ENCODE measurements around the gene OAS3. TPM values are rescaled to one million over a fixed set of nuclear protein-coding genes. Genes with fewer than 3 reads are reported as not detected.
"Not testable (repeated sequence)": the region's sequence is repeated elsewhere in the genome, so short reads cannot be mapped to it uniquely, and the experiment has no call there.

The OAS3 gene
- total RNA-seq, 1 donor from 2014 or later: 33.6 TPM

DNA sequence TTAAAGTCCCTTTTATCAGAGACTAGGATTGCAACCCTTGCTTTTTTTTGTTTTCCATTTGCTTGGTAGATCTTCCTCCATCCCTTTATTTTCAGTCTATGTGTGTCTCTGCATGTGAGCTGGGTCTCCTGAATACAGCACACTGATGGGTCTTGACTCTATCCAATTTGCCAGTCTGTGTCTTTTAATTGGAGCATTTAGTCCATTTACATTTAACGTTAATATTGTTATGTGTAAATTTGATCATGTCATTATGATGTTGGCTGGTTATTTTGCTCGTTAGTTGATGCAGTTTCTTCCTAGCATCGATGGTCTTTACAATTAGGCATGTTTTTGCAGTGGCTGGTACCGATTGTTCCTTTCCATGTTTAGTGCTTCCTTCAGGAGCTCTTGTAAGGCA is 18.9 kb downstream of the OAS3 start:
- not testable (repeated sequence) for ATAC-seq

DNA sequence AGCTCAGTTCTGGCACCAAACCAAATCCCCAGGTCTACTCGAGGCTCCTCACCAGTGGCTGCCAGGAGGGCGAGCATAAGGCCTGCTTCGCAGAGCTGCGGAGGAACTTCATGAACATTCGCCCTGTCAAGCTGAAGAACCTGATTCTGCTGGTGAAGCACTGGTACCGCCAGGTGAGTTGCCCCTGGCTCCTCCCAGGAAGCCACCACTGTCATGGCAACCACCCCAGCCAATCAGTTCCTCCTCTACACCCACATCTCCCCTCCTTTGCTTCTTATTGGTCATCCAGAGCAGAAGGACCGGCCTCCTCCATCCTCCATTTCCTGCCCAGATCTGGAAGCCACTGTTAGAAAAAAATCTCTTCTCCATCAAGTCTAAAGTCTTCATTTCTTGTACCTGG is 22.8 kb downstream of the OAS3 start:
- peak; percentile 28 for ATAC-seq

DNA sequence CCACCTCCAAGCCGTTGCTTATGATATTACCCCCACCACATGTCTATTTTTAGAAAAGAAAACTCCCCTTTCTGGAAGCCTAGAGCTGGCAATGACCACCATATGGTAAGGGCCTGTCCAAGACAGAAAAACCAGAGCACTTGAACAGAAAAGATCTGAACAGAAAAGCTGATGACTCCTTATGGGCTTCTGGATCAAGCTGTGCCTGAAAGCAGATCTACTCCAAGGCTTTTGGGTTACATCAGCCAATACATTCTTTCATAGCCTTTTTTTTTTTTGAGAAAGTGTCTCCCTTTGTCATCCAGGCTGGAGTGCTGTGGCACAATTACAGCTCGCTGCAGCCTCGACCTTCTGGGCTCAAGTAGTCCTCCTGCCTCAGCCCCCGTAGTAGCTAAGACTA is 23.3 kb downstream of the OAS3 start:
- no peak for ATAC-seq

DNA sequence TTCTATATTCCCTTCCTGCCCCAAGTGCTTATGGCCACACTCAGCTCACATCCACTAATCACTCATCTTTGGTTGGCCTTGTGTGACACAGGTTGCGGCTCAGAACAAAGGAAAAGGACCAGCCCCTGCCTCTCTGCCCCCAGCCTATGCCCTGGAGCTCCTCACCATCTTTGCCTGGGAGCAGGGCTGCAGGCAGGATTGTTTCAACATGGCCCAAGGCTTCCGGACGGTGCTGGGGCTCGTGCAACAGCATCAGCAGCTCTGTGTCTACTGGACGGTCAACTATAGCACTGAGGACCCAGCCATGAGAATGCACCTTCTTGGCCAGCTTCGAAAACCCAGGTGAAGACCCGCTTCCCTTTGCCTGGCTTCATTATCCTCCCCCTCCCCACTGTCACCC is 24.3 kb downstream of the OAS3 start:
- ATAC-seq: no peak

DNA sequence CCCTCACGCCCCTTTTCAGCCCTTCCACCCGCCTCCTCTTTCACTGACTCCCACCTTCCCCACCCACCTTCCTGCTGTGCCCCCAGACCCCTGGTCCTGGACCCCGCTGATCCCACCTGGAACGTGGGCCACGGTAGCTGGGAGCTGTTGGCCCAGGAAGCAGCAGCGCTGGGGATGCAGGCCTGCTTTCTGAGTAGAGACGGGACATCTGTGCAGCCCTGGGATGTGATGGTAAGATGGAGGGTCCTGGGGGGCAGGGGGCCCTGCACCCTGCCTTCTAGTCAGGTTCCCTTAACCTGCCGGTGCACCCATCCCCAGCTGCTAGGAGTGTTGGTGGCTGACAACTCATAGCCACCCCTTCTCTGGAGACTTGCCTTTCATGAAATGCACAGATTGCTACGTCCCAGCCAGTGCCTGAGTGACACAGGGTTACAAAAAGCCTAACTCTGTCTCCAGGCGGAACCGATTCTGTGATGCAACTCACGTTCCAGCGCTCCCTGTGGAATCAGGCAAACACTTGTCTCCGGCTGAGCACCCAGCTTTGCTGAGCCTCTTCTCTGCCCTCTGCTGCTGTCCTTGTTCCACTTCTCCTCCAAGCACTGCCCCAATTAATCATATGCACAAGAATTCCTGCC is 25.1 kb downstream of the OAS3 start:
- no peak for ATAC-seq

DNA sequence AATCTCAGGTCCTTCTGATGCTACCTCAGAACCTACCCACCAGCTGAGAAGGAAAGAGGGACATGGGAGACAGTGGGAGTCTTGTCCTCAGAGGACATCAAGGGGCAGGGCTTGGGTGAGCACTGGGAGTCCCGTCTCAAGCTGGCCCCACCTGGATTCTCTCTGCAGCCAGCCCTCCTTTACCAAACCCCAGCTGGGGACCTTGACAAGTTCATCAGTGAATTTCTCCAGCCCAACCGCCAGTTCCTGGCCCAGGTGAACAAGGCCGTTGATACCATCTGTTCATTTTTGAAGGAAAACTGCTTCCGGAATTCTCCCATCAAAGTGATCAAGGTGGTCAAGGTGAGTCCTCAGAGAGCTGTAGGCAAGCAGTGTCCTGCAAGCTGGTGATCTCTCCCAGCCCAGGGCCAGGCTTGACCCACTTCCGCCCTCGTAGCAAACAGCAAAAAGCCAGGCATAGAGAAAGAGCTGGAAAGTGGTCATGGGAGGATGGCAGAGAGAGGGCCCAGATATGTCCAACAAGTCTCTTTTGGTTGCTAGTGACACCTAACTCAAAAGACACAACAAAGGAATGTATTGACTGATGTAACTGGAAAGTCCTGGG is 25.9 kb downstream of the OAS3 start:
- ATAC-seq: no peak

DNA sequence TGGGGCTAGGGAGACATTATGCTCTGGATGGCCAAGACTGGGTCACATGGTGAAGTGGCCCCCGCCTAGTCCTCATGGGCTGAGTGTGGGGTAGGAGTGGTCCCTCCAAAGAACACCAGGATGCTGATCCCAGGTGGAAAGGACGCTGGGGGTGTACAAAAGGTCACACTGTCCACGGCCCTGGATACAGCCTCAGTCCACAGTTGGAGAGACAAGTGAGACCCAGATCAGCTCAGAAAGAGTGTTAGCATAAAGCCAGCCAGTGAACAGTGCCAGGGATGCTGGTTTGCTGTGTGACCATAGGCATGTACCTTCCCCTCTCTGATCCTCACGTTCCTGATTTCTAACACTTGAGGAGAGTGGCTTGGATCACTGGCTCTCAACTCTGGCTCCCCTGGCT is 26.6 kb downstream of the OAS3 start:
- ATAC-seq: no peak

DNA sequence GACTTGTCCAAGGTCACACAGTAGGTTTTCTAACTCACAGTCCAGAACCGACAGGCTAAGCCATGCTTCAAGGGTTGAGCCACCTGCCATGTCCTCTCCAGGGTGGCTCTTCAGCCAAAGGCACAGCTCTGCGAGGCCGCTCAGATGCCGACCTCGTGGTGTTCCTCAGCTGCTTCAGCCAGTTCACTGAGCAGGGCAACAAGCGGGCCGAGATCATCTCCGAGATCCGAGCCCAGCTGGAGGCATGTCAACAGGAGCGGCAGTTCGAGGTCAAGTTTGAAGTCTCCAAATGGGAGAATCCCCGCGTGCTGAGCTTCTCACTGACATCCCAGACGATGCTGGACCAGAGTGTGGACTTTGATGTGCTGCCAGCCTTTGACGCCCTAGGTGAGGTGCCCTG is 27.4 kb downstream of the OAS3 start:
- no peak for ATAC-seq

DNA sequence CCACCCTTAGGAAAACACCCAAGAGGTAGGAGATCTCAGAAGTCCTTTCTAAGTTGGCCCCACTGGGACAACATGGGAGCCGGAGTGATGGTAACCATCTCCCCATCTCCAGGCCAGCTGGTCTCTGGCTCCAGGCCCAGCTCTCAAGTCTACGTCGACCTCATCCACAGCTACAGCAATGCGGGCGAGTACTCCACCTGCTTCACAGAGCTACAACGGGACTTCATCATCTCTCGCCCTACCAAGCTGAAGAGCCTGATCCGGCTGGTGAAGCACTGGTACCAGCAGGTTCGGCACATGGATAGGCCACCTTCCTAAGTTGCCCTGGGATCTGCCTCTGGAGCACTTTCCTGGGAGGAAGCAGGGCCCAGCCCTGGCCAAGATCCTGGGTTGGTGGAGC is 29.0 kb downstream of the OAS3 start:
- ATAC-seq: no peak

DNA sequence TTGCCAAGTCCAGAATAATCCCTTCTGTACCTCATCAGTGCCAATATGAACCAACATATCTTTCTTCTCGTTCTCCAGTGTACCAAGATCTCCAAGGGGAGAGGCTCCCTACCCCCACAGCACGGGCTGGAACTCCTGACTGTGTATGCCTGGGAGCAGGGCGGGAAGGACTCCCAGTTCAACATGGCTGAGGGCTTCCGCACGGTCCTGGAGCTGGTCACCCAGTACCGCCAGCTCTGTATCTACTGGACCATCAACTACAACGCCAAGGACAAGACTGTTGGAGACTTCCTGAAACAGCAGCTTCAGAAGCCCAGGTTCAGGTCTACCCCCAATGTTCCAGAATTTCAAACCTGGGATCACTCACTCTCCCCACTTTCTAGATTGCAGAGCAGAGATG is 29.6 kb downstream of the OAS3 start:
- ATAC-seq: no peak

DNA sequence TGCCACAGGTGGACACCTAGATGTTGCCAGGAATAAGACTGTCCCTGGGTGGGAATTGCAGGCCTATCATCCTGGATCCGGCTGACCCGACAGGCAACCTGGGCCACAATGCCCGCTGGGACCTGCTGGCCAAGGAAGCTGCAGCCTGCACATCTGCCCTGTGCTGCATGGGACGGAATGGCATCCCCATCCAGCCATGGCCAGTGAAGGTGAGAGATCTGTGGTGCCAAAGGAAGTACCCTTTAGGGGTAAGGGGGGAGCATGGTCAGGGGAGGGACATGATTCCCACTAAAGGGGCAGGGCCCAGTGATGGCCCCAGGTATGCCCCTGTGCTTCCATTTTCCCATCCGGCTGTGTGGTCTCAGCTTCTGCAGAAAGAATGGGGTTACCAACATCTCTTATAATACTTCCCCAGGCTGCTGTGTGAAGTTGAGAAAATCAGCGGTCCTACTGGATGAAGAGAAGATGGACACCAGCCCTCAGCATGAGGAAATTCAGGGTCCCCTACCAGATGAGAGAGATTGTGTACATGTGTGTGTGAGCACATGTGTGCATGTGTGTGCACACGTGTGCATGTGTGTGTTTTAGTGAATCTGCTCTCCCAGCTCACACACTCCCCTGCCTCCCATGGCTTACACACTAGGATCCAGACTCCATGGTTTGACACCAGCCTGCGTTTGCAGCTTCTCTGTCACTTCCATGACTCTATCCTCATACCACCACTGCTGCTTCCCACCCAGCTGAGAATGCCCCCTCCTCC is 31.5 kb downstream of the OAS3 start:
- ATAC-seq: no peak

DNA sequence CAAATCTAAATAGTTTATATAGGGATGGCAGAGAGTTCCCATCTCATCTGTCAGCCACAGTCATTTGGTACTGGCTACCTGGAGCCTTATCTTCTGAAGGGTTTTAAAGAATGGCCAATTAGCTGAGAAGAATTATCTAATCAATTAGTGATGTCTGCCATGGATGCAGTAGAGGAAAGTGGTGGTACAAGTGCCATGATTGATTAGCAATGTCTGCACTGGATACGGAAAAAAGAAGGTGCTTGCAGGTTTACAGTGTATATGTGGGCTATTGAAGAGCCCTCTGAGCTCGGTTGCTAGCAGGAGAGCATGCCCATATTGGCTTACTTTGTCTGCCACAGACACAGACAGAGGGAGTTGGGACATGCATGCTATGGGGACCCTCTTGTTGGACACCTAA is 32.1 kb downstream of the OAS3 start:
- ATAC-seq: no peak

DNA sequence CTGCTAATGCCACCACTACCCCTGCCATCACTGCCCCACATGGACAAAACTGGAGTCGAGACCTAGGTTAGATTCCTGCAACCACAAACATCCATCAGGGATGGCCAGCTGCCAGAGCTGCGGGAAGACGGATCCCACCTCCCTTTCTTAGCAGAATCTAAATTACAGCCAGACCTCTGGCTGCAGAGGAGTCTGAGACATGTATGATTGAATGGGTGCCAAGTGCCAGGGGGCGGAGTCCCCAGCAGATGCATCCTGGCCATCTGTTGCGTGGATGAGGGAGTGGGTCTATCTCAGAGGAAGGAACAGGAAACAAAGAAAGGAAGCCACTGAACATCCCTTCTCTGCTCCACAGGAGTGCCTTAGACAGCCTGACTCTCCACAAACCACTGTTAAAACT is 33.0 kb downstream of the OAS3 start:
- ATAC-seq: no peak

DNA sequence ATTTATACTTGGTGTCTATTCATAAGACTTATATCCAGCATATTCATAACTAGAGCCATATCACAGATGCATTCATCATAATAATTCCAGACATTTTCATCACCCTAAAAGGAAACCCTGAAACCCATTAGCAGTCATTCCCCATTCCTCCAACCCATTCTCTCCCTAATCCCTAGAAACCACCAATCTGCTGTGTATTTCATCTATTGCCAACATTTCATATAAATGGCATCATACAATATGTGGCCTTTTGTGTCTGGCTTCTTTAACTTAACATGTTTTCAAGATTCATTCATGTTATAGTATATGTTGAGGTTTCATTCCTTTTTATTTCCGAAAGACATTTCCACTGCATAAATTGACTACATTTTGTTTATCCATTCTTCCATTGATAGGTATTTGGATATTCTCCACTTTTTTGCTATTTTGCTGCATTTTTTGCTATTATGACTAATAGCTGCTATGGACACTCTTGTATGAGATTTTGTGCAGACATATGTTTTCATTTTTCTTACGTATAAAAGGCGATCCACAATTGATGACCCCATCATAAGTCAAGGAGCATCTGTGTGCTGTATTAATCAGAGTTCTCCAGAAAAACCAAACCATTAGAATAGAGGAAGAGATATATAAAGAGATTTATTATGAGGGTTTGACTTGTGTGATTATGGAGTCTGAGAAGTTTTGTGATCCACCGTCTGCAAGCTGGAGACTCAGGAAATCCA is 34.9 kb downstream of the OAS3 start:
- ATAC-seq: no peak

DNA sequence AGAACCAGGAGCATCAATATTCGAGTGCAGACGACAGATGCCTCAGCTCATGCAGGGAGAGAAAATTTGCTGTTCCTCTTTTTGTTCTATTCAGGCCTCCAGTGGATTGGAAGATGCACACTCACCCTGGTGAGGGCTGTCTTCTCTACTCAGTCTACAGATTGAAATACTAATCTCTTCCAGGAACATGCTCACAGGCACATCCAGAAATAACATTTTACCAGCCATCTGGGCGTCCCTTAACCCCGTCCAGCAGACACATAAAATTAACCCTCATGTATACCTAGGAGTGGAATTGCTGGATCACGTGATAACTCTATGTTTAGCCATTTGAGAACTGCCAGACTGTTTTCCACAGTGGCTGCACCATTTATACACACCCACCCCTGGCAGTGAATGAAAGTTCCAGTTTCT is 35.6 kb downstream of the OAS3 start:
- no peak for ATAC-seq

DNA sequence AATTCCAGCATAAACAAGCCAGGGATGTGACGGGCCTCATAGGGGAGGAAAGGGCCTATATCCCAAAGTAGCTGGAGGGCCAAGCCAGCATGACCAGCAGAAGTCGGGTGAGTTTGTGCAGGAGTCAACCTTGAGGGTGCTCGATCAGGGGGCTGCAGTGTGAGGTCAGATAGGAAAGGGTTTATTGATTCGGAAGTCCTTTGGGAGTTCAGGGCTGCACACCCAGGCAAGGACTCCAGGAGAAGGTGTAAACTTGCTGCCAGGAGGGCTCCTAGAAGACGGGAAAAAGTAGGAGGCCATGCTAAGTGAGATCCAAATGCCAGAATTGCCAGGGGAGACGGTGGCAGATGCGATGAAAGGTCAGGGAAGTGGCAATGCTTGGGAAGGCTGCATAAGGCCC is 36.6 kb downstream of the OAS3 start:
- no peak for ATAC-seq

DNA sequence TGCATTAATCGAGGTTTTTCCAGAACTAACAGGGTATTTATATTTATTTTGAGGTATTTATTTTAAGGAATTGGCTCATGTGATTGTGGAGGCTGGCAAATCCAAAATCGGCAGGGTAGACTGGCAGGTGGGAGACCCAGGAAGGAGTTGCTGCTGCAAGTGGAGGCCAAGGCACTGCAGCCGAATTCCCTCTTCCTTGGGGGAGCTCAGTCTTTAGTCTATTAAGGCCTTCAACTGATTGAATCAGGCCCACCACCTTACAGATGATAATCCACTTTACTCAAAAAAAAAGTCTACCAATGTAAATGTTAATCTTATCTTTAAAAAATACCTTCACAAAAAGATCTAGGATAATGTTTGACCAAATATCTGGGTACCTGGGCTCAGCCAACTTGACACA is 38.9 kb downstream of the OAS3 start:
- ATAC-seq: no peak

DNA sequence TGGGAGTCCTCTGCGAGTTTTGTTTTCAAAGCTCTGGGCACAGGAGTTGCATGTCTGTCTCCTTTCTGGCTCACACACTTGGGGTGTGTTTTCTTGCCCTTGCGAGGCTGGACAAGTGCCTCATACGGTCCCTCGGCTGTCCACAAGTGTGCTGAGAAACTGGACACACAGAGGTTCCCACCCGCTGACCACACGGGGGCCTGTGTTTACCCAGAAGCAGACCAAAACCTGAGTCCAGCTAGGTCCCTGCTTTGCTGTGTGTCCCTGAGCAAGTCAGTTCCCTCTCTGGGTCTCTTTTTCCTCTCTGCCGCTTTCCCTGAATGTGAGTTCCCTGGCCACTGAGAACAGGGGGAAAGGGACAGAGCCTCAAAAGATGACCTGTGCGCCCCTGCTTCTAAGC is 39.4 kb downstream of the OAS3 start:
- ATAC-seq: no peak

DNA sequence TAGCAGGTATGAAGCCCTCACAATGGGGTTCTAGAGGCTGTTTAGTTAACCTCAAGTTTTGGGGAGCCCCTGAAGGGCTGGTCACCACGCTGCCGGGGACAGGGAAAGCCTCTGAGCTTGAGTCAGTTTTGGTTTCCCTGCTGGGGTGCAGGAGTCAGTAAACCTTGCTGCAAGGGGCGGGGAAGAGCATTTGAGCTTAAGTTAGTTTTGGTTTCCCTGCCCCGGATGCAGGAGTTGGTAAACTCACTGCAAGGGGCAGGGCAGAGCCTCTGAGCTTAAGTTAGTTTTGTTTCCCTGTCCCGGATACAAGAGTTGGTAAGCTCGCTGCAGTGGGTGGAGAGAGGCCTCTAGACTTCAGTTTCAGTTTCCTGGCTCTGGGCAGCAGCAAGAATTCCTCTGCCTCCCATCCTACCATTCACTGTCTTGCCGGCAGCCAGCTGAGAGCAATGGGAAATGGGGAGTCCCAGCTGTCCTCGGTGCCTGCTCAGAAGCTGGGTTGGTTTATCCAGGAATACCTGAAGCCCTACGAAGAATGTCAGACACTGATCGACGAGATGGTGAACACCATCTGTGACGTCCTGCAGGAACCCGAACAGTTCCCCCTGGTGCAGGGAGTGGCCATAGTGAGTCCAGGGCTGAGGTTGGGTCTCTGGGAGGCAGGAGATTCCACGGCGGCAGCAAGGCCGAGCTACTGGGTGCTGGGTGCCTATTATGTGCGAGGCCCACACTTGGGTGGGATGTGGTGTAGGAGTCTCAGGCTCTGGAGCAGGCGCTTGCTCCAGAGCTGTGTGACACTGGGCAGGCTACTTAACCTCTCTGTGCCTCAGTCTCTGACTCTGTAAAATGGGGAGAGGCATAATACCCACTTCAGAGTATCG is 40.1 kb downstream of the OAS3 start, which contains the start of gene OAS2:
TSS of gene OAS2 (plus strand) at position 357 of the 878 bp plus-strand sequence. CDS start at position 447, 90 bp downstream.
- peak; percentile 91 for ATAC-seq

DNA sequence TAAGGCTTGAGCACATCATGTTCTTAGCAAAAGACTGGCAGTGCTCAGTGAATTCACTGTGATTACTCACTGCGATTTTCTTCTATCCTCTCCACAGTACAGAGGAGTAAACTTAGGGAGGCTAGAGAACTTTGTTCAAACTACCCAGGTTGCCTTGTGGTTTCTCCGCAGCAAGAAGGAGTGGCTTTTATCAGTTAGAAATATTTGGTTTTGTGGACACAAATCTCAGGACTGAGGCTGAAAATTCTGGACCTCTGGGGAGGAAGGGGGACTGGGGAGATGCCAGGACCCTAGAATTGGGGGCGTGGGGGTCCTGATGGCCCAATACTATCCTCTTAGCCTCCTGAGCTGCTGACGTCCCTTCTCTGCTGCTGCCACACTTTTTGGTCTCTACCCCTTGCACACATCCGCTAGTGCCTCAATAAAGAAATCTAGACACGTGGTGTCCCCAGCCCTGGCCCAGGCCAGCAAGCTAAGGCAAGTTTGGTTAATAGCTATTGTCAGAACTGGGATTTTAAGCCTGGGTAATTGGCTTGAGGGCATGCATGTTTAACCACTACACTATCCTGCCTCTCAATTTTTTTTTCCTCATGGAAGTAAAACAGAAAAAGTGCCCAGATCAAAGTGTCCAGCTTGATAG is 40.9 kb downstream of the OAS3 start:
- peak; percentile 80 for ATAC-seq

DNA sequence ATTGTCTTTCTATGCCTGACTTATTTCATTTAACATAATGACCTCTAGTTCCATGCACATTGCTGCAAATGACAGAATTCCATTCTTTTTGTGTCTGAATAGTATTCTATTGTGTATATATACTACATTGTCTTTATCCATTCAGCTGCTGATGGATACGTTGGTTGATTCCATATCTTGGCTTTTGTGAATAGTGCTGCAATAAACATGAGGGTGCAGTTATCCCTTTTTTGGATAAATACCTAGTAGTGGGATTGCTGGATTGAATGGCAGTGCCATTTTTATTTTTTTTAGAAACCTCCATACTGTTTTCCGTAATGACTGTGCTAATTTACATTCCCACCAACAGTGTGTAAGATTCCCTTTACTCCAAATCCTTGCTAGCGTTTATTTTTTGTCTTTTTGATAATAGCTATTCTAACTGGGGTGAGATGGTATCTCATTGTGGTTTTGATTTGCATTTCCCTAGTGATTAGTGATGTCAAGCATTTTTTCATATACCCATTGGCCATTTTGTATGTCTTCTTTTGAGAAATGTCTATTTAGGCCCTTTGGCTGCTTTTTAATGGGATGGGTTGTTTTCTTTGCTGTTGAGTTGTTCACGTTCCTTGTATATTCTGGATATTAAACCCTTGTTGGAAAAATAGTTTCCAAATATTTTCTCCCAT is 42.4 kb downstream of the OAS3 start:
- no peak for ATAC-seq

Measured in esophagus mucosa (tissue), 1 donor.